ENCODE measurements around the gene ITPKC. TPM values are rescaled to one million over a fixed set of nuclear protein-coding genes. Genes with fewer than 3 reads are reported as not detected.

Gene ITPKC
- total and polyA plus RNA-seq, 9 of the 15 experiments (the other 6 are each of a cell fraction or from before 2014, with no cell fraction given) = 0.08 to 9.3 (median 5.8) TPM

GRCh38 chr19:40752257-40752781, 35.4 kb downstream of the ITPKC start (continued):
- TF ChIP-seq ZNF445 (CRISPR knock-in tag; IDR thresholded peaks at IDR 0.05; ENCODE audit: low read depth) (no peak), STAT6 (CRISPR knock-in tag; IDR thresholded peaks at IDR 0.05) (no peak), ZNF384 (IDR thresholded peaks at IDR 0.05; ENCODE audit: low read depth, low read length) (peak; percentile 69), ZHX1 (conservative IDR thresholded peaks at IDR 0.05; ENCODE audit: low read length) (no peak), SIN3B (IDR thresholded peaks at IDR 0.05; ENCODE audit: low read depth) (no peak), KDM2B (CRISPR knock-in tag; IDR thresholded peaks at IDR 0.05) (no peak)
